GM23338 (cell line): ENCODE results near the gene MYOF.

Experiments used
- ETS1 ChIP-seq: IDR thresholded peaks from 2 replicates; pipeline ENCODE4 v1.6.1; 2016; ENCODE audit warnings: antibody characterized with exemption
- EZH2 ChIP-seq: fragments of 200-600 bp; sonication (generic); IDR thresholded peaks from one replicate; pipeline ENCODE4 v1.8.0; 2017; ENCODE audit warnings: antibody characterized with exemption, mild to moderate bottlenecking, low read depth; ENCODE audit not compliant: unreplicated experiment
- EZH2phosphoT487 ChIP-seq: fragments of 200-600 bp; sonication (generic); IDR thresholded peaks from one replicate; pipeline ENCODE4 v1.8.1; 2018; ENCODE audit warnings: antibody characterized with exemption; ENCODE audit not compliant: unreplicated experiment
- JUNB ChIP-seq: IDR thresholded peaks from one replicate; pipeline ENCODE4 v1.6.1; 2016; ENCODE audit warnings: antibody characterized with exemption; ENCODE audit not compliant: unreplicated experiment
- POLR2AphosphoS5 ChIP-seq: IDR thresholded peaks from 2 replicates; pipeline ENCODE4 v1.6.1; 2016; ENCODE audit warnings: antibody characterized with exemption, low read depth
- REST ChIP-seq: IDR thresholded peaks from one replicate; pipeline ENCODE4 v1.6.1; 2018; ENCODE audit warnings: antibody characterized with exemption; ENCODE audit not compliant: unreplicated experiment
- TF ChIP-seq, protein P1 (sequence below), 2 experiments: fragments of 200-600 bp in 1 of 2; sonication (generic) in 1 of 2; conservative IDR thresholded peaks; 2 replicates each; pipeline versions ENCODE4 v1.5.1 to v1.6.1; 2016 to 2017; ENCODE audit warnings: antibody characterized with exemption in 2 of 2, low read depth in 2 of 2, mild to moderate bottlenecking in 2 of 2, moderate library complexity in 1 of 2

DNA sequence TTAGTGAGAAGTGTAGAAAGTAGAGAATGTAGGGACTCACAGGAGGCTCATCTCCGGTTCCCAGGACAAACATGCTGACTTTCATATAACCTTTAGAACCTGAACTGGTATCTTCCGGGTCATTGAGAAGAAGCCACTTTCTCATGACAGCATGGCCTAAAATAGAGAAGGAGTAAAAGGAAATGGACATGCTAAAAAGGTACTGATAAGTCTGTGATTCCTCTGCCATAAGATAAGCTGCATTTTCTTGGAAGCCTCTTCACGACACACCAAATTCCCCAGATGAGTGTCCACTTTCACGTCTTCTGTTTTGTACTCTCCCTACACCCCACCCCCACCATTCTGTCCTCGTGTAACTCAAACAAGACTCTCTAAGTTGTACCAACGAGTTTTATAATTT is 79.9 kb downstream of the MYOF start:
- TF ChIP-seq, protein P1, sequence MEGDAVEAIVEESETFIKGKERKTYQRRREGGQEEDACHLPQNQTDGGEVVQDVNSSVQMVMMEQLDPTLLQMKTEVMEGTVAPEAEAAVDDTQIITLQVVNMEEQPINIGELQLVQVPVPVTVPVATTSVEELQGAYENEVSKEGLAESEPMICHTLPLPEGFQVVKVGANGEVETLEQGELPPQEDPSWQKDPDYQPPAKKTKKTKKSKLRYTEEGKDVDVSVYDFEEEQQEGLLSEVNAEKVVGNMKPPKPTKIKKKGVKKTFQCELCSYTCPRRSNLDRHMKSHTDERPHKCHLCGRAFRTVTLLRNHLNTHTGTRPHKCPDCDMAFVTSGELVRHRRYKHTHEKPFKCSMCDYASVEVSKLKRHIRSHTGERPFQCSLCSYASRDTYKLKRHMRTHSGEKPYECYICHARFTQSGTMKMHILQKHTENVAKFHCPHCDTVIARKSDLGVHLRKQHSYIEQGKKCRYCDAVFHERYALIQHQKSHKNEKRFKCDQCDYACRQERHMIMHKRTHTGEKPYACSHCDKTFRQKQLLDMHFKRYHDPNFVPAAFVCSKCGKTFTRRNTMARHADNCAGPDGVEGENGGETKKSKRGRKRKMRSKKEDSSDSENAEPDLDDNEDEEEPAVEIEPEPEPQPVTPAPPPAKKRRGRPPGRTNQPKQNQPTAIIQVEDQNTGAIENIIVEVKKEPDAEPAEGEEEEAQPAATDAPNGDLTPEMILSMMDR (conservative IDR thresholded peaks at IDR 0.05; ENCODE audit: low read depth in 2 of 2): no peak
- no peak for TF ChIP-seq POLR2AphosphoS5
- TF ChIP-seq EZH2: no peak
- TF ChIP-seq REST: no peak
- TF ChIP-seq EZH2phosphoT487: no peak
- TF ChIP-seq JUNB: no peak
- TF ChIP-seq ETS1: no peak
